Measurements from ENCODE around the gene SHD. TPM values are rescaled to one million over a fixed set of nuclear protein-coding genes. Genes with fewer than 3 reads are reported as not detected.

The SHD gene
- total and polyA plus RNA-seq, 3 donors from 2014 or later = 0.16 to 1.8 (median 0.79) TPM

DNA sequence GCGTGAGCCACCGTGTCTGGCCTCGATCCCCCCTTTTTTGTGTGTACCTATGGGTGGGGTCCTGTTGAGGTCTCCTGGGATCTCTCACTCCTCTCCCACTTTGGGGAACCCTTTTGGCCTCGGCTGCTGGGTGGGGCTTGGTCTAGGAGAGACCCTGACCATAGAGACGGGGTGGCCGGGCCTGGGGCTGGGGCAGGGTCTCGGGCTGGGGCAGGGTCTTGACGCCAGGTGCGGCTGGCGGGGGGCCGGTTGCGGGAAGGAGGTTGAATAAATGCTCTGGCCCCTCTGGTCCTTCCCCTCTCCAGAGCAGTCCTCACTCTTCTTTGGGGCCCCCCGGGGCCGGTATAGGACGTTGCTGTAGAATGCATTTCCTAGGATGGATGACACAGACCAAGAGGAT lies 13.4 kb downstream of the SHD start:
- Histone ChIP-seq H3K4me3 (no peak overlapping the region), H3K4me1 (no peaks in the 10 kb centered on the region), H3K9me3 (no peaks in the 10 kb centered on the region), H3K27ac (no peak overlapping the region), H3K36me3 (ENCODE audit: low read depth, missing control alignments) (no peaks in the 10 kb centered on the region), H3K27me3 (no peaks in the 10 kb centered on the region)
- WGBS, 2 donors = 80 to 88% methylated on average over 8 to 15 of the region's 15 CpGs
- no peak for DNase-seq
- intact Hi-C loops (cut with DNase I; ENCODE audit: low total_unique reads) = no loop called here
- TF ChIP-seq, protein P1, sequence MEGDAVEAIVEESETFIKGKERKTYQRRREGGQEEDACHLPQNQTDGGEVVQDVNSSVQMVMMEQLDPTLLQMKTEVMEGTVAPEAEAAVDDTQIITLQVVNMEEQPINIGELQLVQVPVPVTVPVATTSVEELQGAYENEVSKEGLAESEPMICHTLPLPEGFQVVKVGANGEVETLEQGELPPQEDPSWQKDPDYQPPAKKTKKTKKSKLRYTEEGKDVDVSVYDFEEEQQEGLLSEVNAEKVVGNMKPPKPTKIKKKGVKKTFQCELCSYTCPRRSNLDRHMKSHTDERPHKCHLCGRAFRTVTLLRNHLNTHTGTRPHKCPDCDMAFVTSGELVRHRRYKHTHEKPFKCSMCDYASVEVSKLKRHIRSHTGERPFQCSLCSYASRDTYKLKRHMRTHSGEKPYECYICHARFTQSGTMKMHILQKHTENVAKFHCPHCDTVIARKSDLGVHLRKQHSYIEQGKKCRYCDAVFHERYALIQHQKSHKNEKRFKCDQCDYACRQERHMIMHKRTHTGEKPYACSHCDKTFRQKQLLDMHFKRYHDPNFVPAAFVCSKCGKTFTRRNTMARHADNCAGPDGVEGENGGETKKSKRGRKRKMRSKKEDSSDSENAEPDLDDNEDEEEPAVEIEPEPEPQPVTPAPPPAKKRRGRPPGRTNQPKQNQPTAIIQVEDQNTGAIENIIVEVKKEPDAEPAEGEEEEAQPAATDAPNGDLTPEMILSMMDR (IDR thresholded peaks at IDR 0.05) = no peak
- no peak for TF ChIP-seq POLR2A (IDR thresholded peaks at IDR 0.05)

DNA sequence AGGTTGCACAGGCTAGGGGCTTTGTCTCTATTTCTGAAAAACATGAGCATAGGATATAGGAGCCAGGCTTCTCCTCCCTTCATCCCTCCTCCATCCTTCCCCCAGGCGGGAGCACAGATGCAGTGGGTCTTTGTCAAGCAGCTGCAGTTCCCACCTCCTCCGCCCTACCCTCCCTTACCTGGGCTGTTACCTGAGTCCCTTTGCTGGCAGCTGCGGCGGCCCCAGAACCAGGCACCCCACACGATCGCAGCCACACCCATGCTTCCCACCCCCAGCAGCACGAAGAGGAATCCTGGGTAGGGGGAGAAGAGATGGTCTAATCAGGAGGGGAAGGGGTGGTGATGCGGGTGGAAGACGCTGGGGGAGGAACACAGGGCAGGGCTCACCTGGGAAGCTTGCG lies 15.3 kb downstream of the SHD start:
- no peak for DNase-seq
- WGBS, 2 donors = 42 to 59% methylated on average over 8 to 10 of the region's 10 CpGs
- no peaks in the 10 kb centered on the region for H3K36me3 ChIP-seq (ENCODE audit: low read depth, missing control alignments)
- no peak overlapping the region for H3K27ac ChIP-seq
- no peak for TF ChIP-seq POLR2A (IDR thresholded peaks at IDR 0.05)
- TF ChIP-seq, protein P1 (IDR thresholded peaks at IDR 0.05) = no peak
- no peaks in the 10 kb centered on the region for H3K4me1 ChIP-seq
- no peaks in the 10 kb centered on the region for H3K27me3 ChIP-seq
- no peaks in the 10 kb centered on the region for H3K9me3 ChIP-seq
- intact Hi-C loops (cut with DNase I; ENCODE audit: low total_unique reads) = no loop called here
- H3K4me3 ChIP-seq = no peak overlapping the region

DNA sequence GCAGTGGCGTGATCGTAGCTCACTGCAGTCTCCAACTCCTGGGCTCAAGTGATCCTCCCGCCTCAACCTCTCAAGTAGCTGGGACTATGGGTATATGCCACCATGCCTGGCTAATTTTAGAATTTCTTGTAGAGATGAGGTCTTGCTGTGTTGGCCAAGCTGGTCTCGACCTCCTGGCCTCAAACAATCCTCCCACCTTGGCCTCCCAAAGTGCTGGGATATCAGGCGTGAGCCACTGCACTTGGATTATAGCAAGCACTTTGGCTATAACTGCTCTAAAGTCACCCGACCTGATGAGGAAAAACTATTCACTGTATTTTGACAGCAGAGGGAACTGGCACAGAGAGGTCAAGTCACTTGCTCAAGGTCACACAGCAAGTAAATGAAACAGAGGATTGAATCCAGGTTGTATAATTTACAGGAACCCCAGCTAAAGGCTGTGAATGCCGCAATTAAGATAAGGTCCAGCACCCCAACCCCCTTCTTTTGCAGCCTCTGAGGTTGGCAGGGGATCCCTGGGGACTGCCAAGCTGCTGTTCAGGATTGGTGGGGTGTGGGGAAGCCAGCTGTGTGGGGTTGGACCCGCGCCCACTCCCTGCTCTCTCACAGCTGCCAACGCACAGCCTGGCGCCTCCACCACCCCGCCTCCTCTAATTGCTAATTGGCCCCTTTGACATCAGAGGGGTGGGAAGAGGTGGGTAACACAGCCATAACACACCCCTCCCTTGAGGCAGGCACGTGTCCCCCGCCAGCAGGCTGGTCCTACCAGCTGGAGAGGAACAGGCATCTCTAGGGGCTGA lies 17.1 kb downstream of the SHD start:
- H3K4me1 ChIP-seq = no peaks in the 10 kb centered on the region
- no peaks in the 10 kb centered on the region for H3K9me3 ChIP-seq
- no peaks in the 10 kb centered on the region for H3K36me3 ChIP-seq (ENCODE audit: low read depth, missing control alignments)
- TF ChIP-seq, protein P1 (IDR thresholded peaks at IDR 0.05) = no peak
- TF ChIP-seq POLR2A (IDR thresholded peaks at IDR 0.05) = no peak
- DNase-seq = no peak
- intact Hi-C loops (cut with DNase I; ENCODE audit: low total_unique reads) = no loop called here
- WGBS, 2 donors = 60 to 61% methylated on average over 12 to 14 of the region's 14 CpGs
- no peak overlapping the region for H3K27ac ChIP-seq
- no peaks in the 10 kb centered on the region for H3K27me3 ChIP-seq
- no peak overlapping the region for H3K4me3 ChIP-seq

DNA sequence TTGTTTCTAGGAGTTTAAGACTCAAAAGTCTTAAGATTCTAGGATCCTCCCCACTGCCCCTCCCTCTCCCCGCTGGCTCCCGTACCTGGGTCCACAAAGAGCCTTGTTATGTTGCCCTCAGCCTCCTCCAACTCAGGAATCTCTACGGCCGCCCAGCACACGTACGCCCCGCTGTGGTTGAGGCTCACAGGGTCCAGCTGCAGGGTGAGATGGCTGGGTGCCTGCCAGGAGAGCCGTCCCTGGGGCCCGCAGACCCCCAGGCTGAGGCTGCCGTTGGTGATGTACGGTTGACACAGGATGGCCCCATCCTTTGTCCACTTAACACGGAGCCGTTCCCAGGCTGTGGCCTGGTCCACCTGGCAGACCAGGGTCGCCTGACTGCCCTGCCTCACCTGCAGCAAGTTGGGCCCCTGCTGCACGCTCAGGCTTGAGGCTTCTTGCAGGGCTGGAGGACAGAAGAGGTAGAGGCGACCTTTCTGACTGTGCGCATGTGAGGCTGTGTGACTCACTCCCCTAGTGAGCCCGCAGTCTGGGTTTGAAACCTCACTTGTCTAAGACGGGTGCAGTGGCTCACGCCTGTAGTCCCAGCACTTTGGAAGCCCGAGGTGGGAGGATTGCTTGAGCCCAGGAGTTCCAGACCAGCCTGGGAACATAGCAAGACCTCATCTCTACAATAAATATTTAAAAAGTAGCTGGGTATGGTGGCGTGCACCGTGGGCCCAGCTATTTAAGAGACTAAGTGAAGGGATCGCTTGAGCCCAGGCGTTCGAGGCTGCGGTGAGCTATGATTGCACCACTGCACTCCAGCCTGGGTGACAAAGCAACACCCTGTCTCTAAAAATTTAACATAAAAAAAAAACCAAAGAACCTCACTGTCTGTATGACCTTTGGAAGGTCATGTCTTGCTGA lies 19.1 kb downstream of the SHD start:
- intact Hi-C loops (cut with DNase I; ENCODE audit: low total_unique reads) = no loop called here
- TF ChIP-seq, protein P1 (IDR thresholded peaks at IDR 0.05) = no peak
- no peak for TF ChIP-seq POLR2A (IDR thresholded peaks at IDR 0.05)
- H3K9me3 ChIP-seq = no peaks in the 10 kb centered on the region
- DNase-seq = no peak
- WGBS, 2 donors = 77 to 80% methylated on average over 19 to 27 of the region's 27 CpGs
- no peaks in the 10 kb centered on the region for H3K27me3 ChIP-seq
- H3K27ac ChIP-seq = no peak overlapping the region
- H3K4me3 ChIP-seq = no peak overlapping the region
- no peaks in the 10 kb centered on the region for H3K4me1 ChIP-seq
- no peaks in the 10 kb centered on the region for H3K36me3 ChIP-seq (ENCODE audit: low read depth, missing control alignments)

Data from testis (tissue), 3 donors.